DND-41 (cell line): Measurements from ENCODE around the gene GOLGA6L6.
"Not testable (repeated sequence)": the region's sequence is repeated elsewhere in the genome, so short reads cannot be mapped to it uniquely, and the experiment has no call there.

Experiments used
- ATAC-seq: fragments of 200-7000 bp; cut with Tn5 transposase; 3 replicates; pipeline ENCODE4 v1.9.1; 2021; ENCODE audit warnings: low read depth; ENCODE audit not compliant: insufficient read depth
- DNase-seq: peaks from one replicate; pipeline ENCODE4 v3.0.0-alpha.2; 2020
- H2AFZ ChIP-seq: 2 replicates; pipeline ENCODE4 v1.6.0; 2012; ENCODE audit warnings: low read depth, low read length
- H3K27ac ChIP-seq: 2 replicates; pipeline ENCODE4 v1.5.1; 2012; ENCODE audit warnings: low read length, inconsistent platforms
- H3K27me3 ChIP-seq: fragments of 200-600 bp; sonication (generic); 2 replicates; pipeline ENCODE4 v1.6.0; 2012; ENCODE audit warnings: low read length, mild to moderate bottlenecking, inconsistent platforms; ENCODE audit not compliant: insufficient read depth, poor library complexity
- H3K36me3 ChIP-seq: 2 replicates; pipeline ENCODE4 v1.5.1; 2012; ENCODE audit warnings: low read length, inconsistent platforms; ENCODE audit not compliant: insufficient read depth
- H3K4me1 ChIP-seq: 2 replicates; pipeline ENCODE4 v1.5.1; 2012; ENCODE audit warnings: mild to moderate bottlenecking, low read length; ENCODE audit not compliant: insufficient read depth
- H3K4me2 ChIP-seq: 2 replicates; pipeline ENCODE4 v1.6.0; 2012; ENCODE audit warnings: mild to moderate bottlenecking, moderate library complexity, low read length, inconsistent platforms; ENCODE audit not compliant: insufficient read depth
- H3K4me3 ChIP-seq, 2 experiments: fragments of 200-600 bp in 1 of 2; shearing (Covaris generic) in 1 of 2; 2 replicates each; pipeline ENCODE4 v1.5.1; 2012 to 2016; ENCODE audit warnings: inconsistent platforms in 2 of 2, low read length in 2 of 2, mild to moderate bottlenecking in 2 of 2, low read depth in 1 of 2, moderate library complexity in 1 of 2
- H3K79me2 ChIP-seq: 2 replicates; pipeline ENCODE4 v1.6.0; 2012; ENCODE audit warnings: low read length, inconsistent platforms; ENCODE audit not compliant: insufficient read depth
- H3K9ac ChIP-seq: 2 replicates; pipeline ENCODE4 v1.6.0; 2012; ENCODE audit warnings: low read depth, mild to moderate bottlenecking, inconsistent platforms, low read length, moderate library complexity
- H3K9me3 ChIP-seq: 2 replicates; pipeline ENCODE4 v1.5.1; 2012; ENCODE audit warnings: low read length, moderate library complexity, mild to moderate bottlenecking, inconsistent platforms; ENCODE audit not compliant: insufficient read depth, severe bottlenecking
- H4K20me1 ChIP-seq: 2 replicates; pipeline ENCODE4 v1.6.0; 2012; ENCODE audit warnings: low read length; ENCODE audit not compliant: insufficient read depth

Gene GOLGA6L6

GRCh38 chr15:20505926-20506658 is 35.5 kb downstream of the GOLGA6L6 start:
- not testable (repeated sequence) for H2AFZ ChIP-seq, H3K27ac ChIP-seq, H3K36me3 ChIP-seq, H3K4me2 ChIP-seq, H4K20me1 ChIP-seq, ATAC-seq, H3K9me3 ChIP-seq, H3K9ac ChIP-seq, H3K79me2 ChIP-seq, H3K4me3 ChIP-seq, DNase-seq, H3K27me3 ChIP-seq, H3K4me1 ChIP-seq

- not testable (repeated sequence) for DNase-seq, ATAC-seq, H3K4me3 ChIP-seq, H2AFZ ChIP-seq, H3K4me2 ChIP-seq, H3K79me2 ChIP-seq, H3K36me3 ChIP-seq, H3K9ac ChIP-seq, H3K27me3 ChIP-seq, H3K4me1 ChIP-seq, H4K20me1 ChIP-seq, H3K9me3 ChIP-seq, H3K27ac ChIP-seq
These were observed 38.8 kb downstream of the GOLGA6L6 start for GRCh38 chr15:20502839-20503238.

GRCh38 chr15:20501512-20502222 is 39.9 kb downstream of the GOLGA6L6 start:
- not testable (repeated sequence) for DNase-seq, ATAC-seq

GRCh38 chr15:20497781-20498180 is 43.8 kb downstream of the GOLGA6L6 start:
- H3K79me2 ChIP-seq, H3K4me3 ChIP-seq, H3K9ac ChIP-seq, ATAC-seq, H2AFZ ChIP-seq, DNase-seq, H3K27me3 ChIP-seq, H3K4me1 ChIP-seq, H4K20me1 ChIP-seq, H3K9me3 ChIP-seq, H3K36me3 ChIP-seq, H3K4me2 ChIP-seq, H3K27ac ChIP-seq: not testable (repeated sequence)

More at GRCh38 chr15:20501512-20502222, 39.9 kb downstream of the GOLGA6L6 start:
- not testable (repeated sequence) for H3K4me1 ChIP-seq, H3K9ac ChIP-seq, H3K27ac ChIP-seq, H2AFZ ChIP-seq, H3K4me2 ChIP-seq, H4K20me1 ChIP-seq, H3K9me3 ChIP-seq, H3K79me2 ChIP-seq, H3K4me3 ChIP-seq, H3K36me3 ChIP-seq, H3K27me3 ChIP-seq

- H3K4me3 ChIP-seq, H3K4me2 ChIP-seq, H3K79me2 ChIP-seq, H3K27ac ChIP-seq, DNase-seq, H3K27me3 ChIP-seq, ATAC-seq, H4K20me1 ChIP-seq, H3K36me3 ChIP-seq, H3K4me1 ChIP-seq, H2AFZ ChIP-seq, H3K9ac ChIP-seq, H3K9me3 ChIP-seq: not testable (repeated sequence)
These were observed 48.6 kb downstream of the GOLGA6L6 start for GRCh38 chr15:20493035-20493434.

GRCh38 chr15:20492598-20492997 is 49.0 kb downstream of the GOLGA6L6 start:
- not testable (repeated sequence) for H3K9me3 ChIP-seq, H3K27ac ChIP-seq, H3K27me3 ChIP-seq, H4K20me1 ChIP-seq, H2AFZ ChIP-seq, H3K79me2 ChIP-seq, DNase-seq, H3K4me1 ChIP-seq, ATAC-seq, H3K4me3 ChIP-seq, H3K36me3 ChIP-seq, H3K9ac ChIP-seq, H3K4me2 ChIP-seq

GRCh38 chr15:20489320-20489719 is 52.3 kb downstream of the GOLGA6L6 start:
- DNase-seq, H3K79me2 ChIP-seq, H4K20me1 ChIP-seq, H2AFZ ChIP-seq, H3K4me2 ChIP-seq, H3K4me1 ChIP-seq, H3K9me3 ChIP-seq, H3K27ac ChIP-seq, H3K9ac ChIP-seq, H3K36me3 ChIP-seq, ATAC-seq, H3K4me3 ChIP-seq, H3K27me3 ChIP-seq: not testable (repeated sequence)
